ENCODE results near the gene S100A13. TPM values are rescaled to one million over a fixed set of nuclear protein-coding genes. Genes with fewer than 3 reads are reported as not detected.

The S100A13 gene
- total RNA-seq, 4 donors from 2014 or later: 118 to 192 (median 176) TPM

GRCh38 chr1:153571706-153572105 lies 55.6 kb downstream of the S100A13 start:
- DNase-seq (ENCODE audit: low spot score) (no peak), ATAC-seq (ENCODE audit: low FRiP score) (no peak)
- TF ChIP-seq, protein P1, sequence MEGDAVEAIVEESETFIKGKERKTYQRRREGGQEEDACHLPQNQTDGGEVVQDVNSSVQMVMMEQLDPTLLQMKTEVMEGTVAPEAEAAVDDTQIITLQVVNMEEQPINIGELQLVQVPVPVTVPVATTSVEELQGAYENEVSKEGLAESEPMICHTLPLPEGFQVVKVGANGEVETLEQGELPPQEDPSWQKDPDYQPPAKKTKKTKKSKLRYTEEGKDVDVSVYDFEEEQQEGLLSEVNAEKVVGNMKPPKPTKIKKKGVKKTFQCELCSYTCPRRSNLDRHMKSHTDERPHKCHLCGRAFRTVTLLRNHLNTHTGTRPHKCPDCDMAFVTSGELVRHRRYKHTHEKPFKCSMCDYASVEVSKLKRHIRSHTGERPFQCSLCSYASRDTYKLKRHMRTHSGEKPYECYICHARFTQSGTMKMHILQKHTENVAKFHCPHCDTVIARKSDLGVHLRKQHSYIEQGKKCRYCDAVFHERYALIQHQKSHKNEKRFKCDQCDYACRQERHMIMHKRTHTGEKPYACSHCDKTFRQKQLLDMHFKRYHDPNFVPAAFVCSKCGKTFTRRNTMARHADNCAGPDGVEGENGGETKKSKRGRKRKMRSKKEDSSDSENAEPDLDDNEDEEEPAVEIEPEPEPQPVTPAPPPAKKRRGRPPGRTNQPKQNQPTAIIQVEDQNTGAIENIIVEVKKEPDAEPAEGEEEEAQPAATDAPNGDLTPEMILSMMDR (IDR thresholded peaks at IDR 0.05): no peak

DNA sequence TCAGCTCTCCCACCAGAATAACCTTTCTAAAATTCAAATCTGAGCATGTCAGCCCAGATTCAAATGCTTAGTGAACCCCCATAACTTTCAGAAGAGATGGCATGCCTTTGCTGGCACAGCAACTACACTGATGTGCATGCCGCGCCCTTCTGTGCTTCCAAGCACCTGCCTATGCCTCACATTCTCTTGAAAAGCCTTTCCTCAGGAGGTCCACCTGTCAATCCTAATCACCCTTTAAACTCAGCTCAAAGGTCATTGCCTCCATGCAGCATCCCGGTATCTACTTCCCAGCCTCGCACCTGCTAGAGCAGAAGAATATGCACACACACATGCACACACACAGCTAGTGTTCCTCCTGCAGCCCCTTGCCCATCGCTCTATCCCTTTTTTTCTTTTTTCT lies 56.4 kb downstream of the S100A13 start:
- DNase-seq (ENCODE audit: low spot score) (no peak), ATAC-seq (ENCODE audit: low FRiP score) (no peak)
- TF ChIP-seq, protein P1 (IDR thresholded peaks at IDR 0.05): no peak

DNA sequence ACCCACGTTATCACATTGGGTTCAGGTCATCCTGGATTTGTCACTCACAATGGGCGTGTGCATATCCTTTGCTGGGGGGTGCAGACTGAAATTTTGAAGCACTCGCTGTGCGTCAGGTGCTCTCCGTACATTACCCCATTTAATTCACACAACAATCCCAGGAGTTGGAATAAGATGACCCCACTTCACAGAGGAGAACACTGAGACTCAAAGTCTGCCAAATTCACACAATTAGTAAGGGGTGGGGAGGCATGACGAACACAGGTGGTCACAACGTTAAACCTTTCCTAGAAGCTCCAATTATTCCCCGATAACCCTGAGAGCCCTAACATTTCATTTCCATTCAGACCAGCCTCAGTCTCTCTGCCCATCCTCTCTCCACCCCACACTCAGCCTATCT lies 57.8 kb downstream of the S100A13 start:
- ATAC-seq (ENCODE audit: low FRiP score): no peak
- no peak for DNase-seq (ENCODE audit: low spot score)
- TF ChIP-seq, protein P1 (IDR thresholded peaks at IDR 0.05): no peak

Other genes with a start within 250 kb of the S100A13 start
- 100 to 1,000 TPM in 1 of 4 donors, 10 to 100 TPM in 3; 50.4 to 402 (median 59.6) TPM for gene S100A8, start 236.4 kb downstream of the S100A13 start, total RNA-seq
- gene S100A7A, start 211.0 kb downstream of the S100A13 start, total RNA-seq: not detected
- gene S100A7, start 166.9 kb downstream of the S100A13 start, total RNA-seq: not detected
- gene S100A6, start 91.5 kb downstream of the S100A13 start, total RNA-seq: 100 to 1,000 TPM; 315 to 566 (median 427) TPM
- gene S100A5, start 86.6 kb downstream of the S100A13 start, total RNA-seq: not detected
- gene S100A4, start 81.7 kb downstream of the S100A13 start, total RNA-seq: 100 to 1,000 TPM; 323 to 723 (median 337) TPM
- 1 to 10 TPM in 3 of 4 donors, not detected in 1; 1.7 to 3.2 (median 2.7) TPM for gene S100A3, start 78.2 kb downstream of the S100A13 start, total RNA-seq
- 1 to 10 TPM in 2 of 4 donors, not detected in 2; 1.3 to 6.5 TPM for gene S100A2, start 61.7 kb downstream of the S100A13 start, total RNA-seq
- 100 to 1,000 TPM in 3 of 4 donors, 10 to 100 TPM in 1; 84.5 to 225 (median 127) TPM for gene S100A16, start 14.4 kb downstream of the S100A13 start, total RNA-seq
- gene S100A14, start 11.2 kb downstream of the S100A13 start, total RNA-seq: 1 to 10 TPM in 2 of 4 donors, under 1 TPM in 1, not detected in 1; 0.50 to 1.9 (median 1.3) TPM
- gene S100A1, start 929 bp upstream of the S100A13 start, total RNA-seq: 10 to 100 TPM in 3 of 4 donors, 1 to 10 TPM in 1; 6.0 to 36.5 (median 23.7) TPM
- 10 to 100 TPM; 31.4 to 63.5 (median 53.7) TPM for gene CHTOP, start 6.6 kb upstream of the S100A13 start, total RNA-seq
- 10 to 100 TPM; 40.2 to 62.2 (median 54.8) TPM for gene SNAPIN, start 31.2 kb upstream of the S100A13 start, total RNA-seq
- gene ILF2, start 43.5 kb upstream of the S100A13 start, total RNA-seq: 100 to 1,000 TPM in 3 of 4 donors, 10 to 100 TPM in 1; 80.2 to 201 (median 122) TPM
- 100 to 1,000 TPM in 3 of 4 donors, 10 to 100 TPM in 1; 87.3 to 203 (median 120) TPM for gene NPR1, start 51.2 kb upstream of the S100A13 start, total RNA-seq
- gene INTS3, start 100.5 kb upstream of the S100A13 start, total RNA-seq: 10 to 100 TPM; 28.6 to 65.3 (median 34.8) TPM
- gene SLC27A3, start 147.9 kb upstream of the S100A13 start, total RNA-seq: 10 to 100 TPM; 29.4 to 65.4 (median 40.5) TPM